Measurements from ENCODE around the gene ADIG. TPM values are rescaled to one million over a fixed set of nuclear protein-coding genes. Genes with fewer than 3 reads are reported as not detected.

Gene ADIG
- total RNA-seq, 4 donors from 2014 or later = not detected

DNA sequence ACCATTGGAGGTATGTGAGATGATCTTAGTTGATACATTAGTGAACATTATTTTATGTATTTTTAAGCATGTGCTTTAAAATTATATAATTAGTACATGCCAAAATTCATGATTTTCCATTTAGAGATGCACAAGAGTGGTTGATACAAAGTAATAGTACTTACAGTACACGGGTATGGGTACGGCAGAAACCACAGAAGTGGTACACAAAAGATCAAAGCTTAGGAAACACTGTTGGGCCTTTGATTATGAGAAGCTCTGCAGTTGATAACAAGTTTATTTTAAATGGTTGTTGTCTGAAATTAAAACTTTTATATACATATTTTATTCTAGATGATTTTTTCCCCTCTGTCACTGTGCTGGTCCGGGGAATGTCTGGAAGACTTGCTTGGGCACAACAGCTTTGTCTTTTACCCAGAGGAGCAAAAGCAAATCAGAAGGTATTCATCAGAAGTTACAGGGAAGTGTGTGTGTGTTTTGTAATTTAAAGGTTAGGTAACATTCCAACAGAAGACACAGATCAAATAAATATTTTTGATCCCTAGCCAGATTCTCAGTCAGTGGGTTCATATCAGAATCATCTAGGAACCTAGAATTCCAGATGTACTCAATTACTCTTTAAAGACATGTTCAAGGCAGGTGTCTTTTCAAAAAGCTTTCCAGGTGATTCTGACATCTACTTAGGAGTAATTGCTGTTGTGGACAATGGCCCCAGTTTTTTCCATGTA, 32.5 kb upstream of the ADIG start:
- H3K4me3 ChIP-seq = no peak overlapping the region
- no peak for TF ChIP-seq EP300 (IDR thresholded peaks at IDR 0.05; ENCODE audit: low read depth)
- TF ChIP-seq, protein P1, sequence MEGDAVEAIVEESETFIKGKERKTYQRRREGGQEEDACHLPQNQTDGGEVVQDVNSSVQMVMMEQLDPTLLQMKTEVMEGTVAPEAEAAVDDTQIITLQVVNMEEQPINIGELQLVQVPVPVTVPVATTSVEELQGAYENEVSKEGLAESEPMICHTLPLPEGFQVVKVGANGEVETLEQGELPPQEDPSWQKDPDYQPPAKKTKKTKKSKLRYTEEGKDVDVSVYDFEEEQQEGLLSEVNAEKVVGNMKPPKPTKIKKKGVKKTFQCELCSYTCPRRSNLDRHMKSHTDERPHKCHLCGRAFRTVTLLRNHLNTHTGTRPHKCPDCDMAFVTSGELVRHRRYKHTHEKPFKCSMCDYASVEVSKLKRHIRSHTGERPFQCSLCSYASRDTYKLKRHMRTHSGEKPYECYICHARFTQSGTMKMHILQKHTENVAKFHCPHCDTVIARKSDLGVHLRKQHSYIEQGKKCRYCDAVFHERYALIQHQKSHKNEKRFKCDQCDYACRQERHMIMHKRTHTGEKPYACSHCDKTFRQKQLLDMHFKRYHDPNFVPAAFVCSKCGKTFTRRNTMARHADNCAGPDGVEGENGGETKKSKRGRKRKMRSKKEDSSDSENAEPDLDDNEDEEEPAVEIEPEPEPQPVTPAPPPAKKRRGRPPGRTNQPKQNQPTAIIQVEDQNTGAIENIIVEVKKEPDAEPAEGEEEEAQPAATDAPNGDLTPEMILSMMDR (IDR thresholded peaks at IDR 0.05) = no peak
- TF ChIP-seq POLR2AphosphoS5 (IDR thresholded peaks at IDR 0.05) = no peak
- no peak for TF ChIP-seq POLR2A (IDR thresholded peaks at IDR 0.05)
- intact Hi-C loops (cut with DNase I; ENCODE audit: low total_unique reads) = no loop called here
- no peak overlapping the region for H3K27ac ChIP-seq
- in situ Hi-C loops (cut with MboI; ENCODE audit: low pct_ligation_motif_present in 1 of 4, low pct_unique_long_range_greater_than_20kb in 1 of 4, low sequenced_read_pairs in 3 of 4) = no loop called here
- peaks cover 0 to 74% (median 22%) of the 10 kb centered on the region in 4 donors for H3K36me3 ChIP-seq
- H3K4me1 ChIP-seq = no peaks in the 10 kb centered on the region
- DNase-seq = no peak
- no peaks in the 10 kb centered on the region for H3K9me3 ChIP-seq
- no peaks in the 10 kb centered on the region for H3K27me3 ChIP-seq
- 93 to 94% methylated on average over 3 of the region's 3 CpGs for WGBS, 2 donors (ENCODE audit: low coverage in 1 of 2)

DNA sequence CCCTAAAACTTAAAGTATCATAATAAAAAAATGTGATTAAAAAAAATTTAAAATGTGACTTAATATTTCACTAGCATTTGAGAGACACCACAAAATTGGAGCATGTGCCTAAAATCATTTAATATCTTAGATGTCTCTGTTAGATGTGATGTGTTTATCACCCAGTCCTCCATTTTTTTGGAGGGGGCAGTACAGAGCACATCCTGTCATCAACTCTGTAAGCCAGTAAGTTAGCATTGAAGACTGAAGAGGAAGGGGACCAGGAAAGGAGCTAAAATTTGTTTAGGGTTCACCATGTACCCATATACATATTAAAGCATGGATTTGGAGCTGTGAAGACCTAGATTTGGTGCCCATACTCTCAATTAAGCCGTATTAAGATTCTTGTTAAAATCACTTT, 30.7 kb upstream of the ADIG start:
- Histone ChIP-seq H3K27ac (no peak overlapping the region), H3K27me3 (no peaks in the 10 kb centered on the region), H3K9me3 (no peaks in the 10 kb centered on the region), H3K36me3 (peaks cover 0 to 80% (median 25%) of the 10 kb centered on the region in 4 donors), H3K4me3 (no peak overlapping the region), H3K4me1 (no peaks in the 10 kb centered on the region)
- intact Hi-C loops (cut with DNase I; ENCODE audit: low total_unique reads) = no loop called here
- TF ChIP-seq POLR2AphosphoS5 (IDR thresholded peaks at IDR 0.05) (no peak), POLR2A (IDR thresholded peaks at IDR 0.05) (no peak)
- TF ChIP-seq, protein P1 (IDR thresholded peaks at IDR 0.05) = no peak
- 96 to 100% methylated on average over 1 of the region's 1 CpG for WGBS, 2 donors (ENCODE audit: low coverage in 1 of 2)
- in situ Hi-C loops (cut with MboI; ENCODE audit: low pct_ligation_motif_present in 1 of 4, low pct_unique_long_range_greater_than_20kb in 1 of 4, low sequenced_read_pairs in 3 of 4) = no loop called here
- DNase-seq = no peak

DNA sequence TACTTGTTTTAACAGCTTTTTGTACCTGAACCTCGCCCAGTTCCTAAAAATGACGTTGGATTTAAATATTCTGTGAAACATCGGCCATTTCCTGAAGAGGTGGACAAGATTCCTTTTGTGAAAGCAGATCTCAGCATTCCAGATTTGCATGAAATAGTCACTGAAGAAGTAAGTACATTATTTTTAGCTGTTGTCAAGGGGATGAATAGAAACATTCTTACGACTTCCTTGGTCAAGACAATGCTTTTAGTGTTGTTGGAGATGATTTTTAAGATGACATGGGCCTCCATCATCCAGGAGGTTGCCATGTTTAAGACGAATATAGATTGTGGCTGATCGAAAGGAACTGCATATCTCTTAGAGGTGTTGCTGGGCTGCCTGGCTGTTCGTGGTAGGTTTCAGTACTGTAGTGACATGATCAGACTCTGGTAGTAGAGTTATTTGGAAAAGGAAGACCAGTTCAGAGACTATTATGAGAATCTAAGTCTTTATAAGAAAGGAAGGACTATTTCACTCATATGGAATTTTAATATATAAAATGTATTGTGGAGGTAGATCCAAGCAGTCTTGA, 29.9 kb upstream of the ADIG start:
- no peak overlapping the region for H3K4me3 ChIP-seq
- in situ Hi-C loops (cut with MboI; ENCODE audit: low pct_ligation_motif_present in 1 of 4, low pct_unique_long_range_greater_than_20kb in 1 of 4, low sequenced_read_pairs in 3 of 4) = no loop called here
- intact Hi-C loops (cut with DNase I; ENCODE audit: low total_unique reads) = no loop called here
- H3K36me3 ChIP-seq = peaks cover 0 to 80% (median 25%) of the 10 kb centered on the region in 4 donors
- no peak for TF ChIP-seq EP300 (IDR thresholded peaks at IDR 0.05; ENCODE audit: low read depth)
- WGBS, 2 donors (ENCODE audit: low coverage in 1 of 2) = 89 to 90% methylated on average over 5 to 7 of the region's 7 CpGs
- DNase-seq = no peak
- H3K9me3 ChIP-seq = no peaks in the 10 kb centered on the region
- H3K4me1 ChIP-seq = no peaks in the 10 kb centered on the region
- H3K27me3 ChIP-seq = no peaks in the 10 kb centered on the region
- H3K27ac ChIP-seq = no peak overlapping the region

DNA sequence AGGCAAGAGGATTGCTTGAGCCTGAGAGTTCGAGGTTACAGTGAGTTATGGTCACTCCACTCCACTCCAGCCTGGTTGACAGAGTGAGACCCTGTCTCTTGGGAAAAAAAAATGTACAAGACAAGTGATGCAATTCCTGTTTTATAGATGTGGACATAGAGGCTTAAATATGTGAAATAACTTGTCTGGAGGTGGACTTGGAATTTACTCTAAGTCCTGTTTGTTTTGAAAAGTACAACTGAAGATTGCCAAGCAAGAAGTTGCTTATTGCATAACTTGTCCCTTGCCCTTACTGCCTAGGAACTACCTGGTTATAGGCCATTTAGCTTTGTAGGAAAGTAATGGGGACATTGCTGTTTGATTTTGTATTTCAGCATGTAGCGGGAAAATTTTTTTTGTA, 26.0 kb upstream of the ADIG start:
- intact Hi-C loops (cut with DNase I; ENCODE audit: low total_unique reads) (no loop called here), in situ Hi-C loops (cut with MboI; ENCODE audit: low pct_ligation_motif_present in 1 of 4, low pct_unique_long_range_greater_than_20kb in 1 of 4, low sequenced_read_pairs in 3 of 4) (no loop called here)
- DNase-seq = no peak
- Histone ChIP-seq H3K27ac (no peak overlapping the region), H3K27me3 (no peaks in the 10 kb centered on the region), H3K4me1 (no peaks in the 10 kb centered on the region), H3K4me3 (no peak overlapping the region), H3K9me3 (no peaks in the 10 kb centered on the region), H3K36me3 (peaks cover 0 to 81% (median 32%) of the 10 kb centered on the region in 4 donors)
- 100% methylated on average over 1 to 2 of the region's 2 CpGs for WGBS, 2 donors (ENCODE audit: low coverage in 1 of 2)
- TF ChIP-seq, protein P1 (IDR thresholded peaks at IDR 0.05) = no peak
- no peak for TF ChIP-seq EP300 (IDR thresholded peaks at IDR 0.05; ENCODE audit: low read depth)
- no peak for TF ChIP-seq POLR2A (IDR thresholded peaks at IDR 0.05)
- TF ChIP-seq POLR2AphosphoS5 (IDR thresholded peaks at IDR 0.05) = no peak
